RWPE1 (cell line): ENCODE measurements around the gene ABLIM2.
A peak's percentile ranks its signal among the peaks of the same experiment; 100 is the strongest.

ENCODE experiments used
- CTCF ChIA-PET: fragments of 350-600 bp; sonication (Branson Sonifier 250); formaldehyde crosslinking; extraction: SDS; loops from one replicate; lab custom pipeline; 2021; lab: Yijun Ruan, JAX
- POLR2A ChIA-PET: fragments of 400-600 bp; formaldehyde crosslinking; extraction: SDS; loops from one replicate; lab custom pipeline; 2020; ENCODE audit warnings: antibody characterized with exemption; ENCODE audit not compliant: low non-redundant PET; lab: Yijun Ruan, JAX
- DNase-seq: peaks from one replicate; pipeline ENCODE4 v3.0.0; 2012; ENCODE audit warnings: low spot score
- H3K27ac ChIP-seq: fragments of 450-650 bp; 2 replicates; pipeline ENCODE4 v1.5.1; 2017
- CTCF ChIP-seq: fragments of 450-650 bp; conservative IDR thresholded peaks from 2 replicates; pipeline ENCODE4 v1.5.1; 2017; ENCODE audit warnings: low read depth, mild to moderate bottlenecking

ABLIM2 gene

GRCh38 chr4:7978489-7978888, 180.1 kb downstream of the ABLIM2 start:
- DNase-seq, result peak; percentile 72
- TF ChIP-seq CTCF, result no peak
- ChIA-PET POLR2A (no interaction called here), CTCF (interaction anchor here (0.5 to 0.9 kb wide), 3 partner anchors 13 to 208 kb away, joined by 3 to 6 read pairs (median 3); no protein-coding TSS in a partner anchor)
- H3K27ac ChIP-seq, result peak overlapping the region; percentile 94

DNA sequence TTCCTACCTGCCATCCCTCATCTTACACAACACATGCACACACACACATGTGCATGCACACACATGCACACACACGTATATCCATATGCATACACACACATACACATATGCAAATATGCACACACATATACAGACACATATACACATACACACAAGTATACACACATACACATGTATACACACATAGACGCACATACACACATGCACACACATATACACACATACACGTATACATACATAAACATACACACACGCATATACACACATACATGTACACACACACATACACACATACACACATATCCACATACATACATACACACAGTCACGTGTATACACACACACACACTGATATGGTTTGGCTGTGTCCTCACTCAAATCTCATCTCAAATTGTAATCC, 182.0 kb downstream of the ABLIM2 start:
- H3K27ac ChIP-seq, result peak overlapping the region; percentile 39
- no peak for TF ChIP-seq CTCF
- no peak for DNase-seq
- POLR2A ChIA-PET, result no interaction called here
- CTCF ChIA-PET, result no interaction called here

- peak overlapping the region; percentile 39 for H3K27ac ChIP-seq
- CTCF ChIA-PET, result interaction anchor here (0.7 to 1.0 kb wide), 2 partner anchors 140 to 172 kb away, joined by 3 to 5 read pairs; no protein-coding TSS in a partner anchor
- POLR2A ChIA-PET, result no interaction called here
- no peak for TF ChIP-seq CTCF
- DNase-seq, result no peak
These were observed 182.6 kb downstream of the ABLIM2 start for GRCh38 chr4:7976025-7976424.

DNA sequence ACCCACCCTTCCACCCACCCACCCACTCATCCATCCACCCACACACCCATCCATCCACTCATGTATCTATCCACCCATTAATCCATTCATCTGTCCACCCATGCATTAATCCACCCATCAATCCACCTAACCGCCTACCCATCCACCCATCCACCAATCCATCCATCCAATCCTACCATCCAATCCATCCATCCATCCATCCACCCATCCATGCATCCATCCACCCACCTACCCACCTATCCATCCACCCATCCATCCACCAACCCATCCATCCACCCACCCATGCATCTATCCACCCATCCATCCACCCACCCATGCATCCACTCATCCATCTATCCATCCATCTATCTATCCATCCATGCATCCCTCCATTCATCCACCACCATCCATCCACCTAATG, 184.2 kb downstream of the ABLIM2 start:
- TF ChIP-seq CTCF, result no peak
- CTCF ChIA-PET, result no interaction called here
- POLR2A ChIA-PET, result no interaction called here
- DNase-seq, result no peak
- no peak overlapping the region for H3K27ac ChIP-seq

DNA sequence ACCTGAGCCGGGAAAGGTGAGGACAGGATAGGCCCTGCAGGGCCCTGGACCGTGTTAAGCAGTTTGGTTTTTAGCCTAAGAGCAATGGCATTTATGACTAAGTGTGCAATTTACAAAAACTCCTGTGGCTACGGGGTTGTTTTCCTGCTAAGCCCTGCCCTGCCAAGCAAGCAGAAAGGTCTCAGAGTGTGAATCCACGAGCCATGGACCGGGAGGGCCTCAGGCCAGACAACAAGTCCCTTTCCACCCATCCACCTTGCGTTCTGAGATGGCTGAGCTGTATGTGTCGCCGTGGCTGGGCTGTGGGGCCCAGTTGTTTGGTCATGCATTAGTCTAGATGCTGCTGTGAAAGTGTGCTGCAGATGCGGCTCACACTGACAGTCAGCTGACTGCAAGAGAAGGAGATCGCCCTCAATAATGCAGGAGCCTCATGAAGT, 185.1 kb downstream of the ABLIM2 start:
- POLR2A ChIA-PET, result interaction anchor here (0.6 kb wide), 1 partner anchor 17 kb away, joined by 3 read pairs; no protein-coding TSS in a partner anchor
- peak; percentile 51 for DNase-seq
- TF ChIP-seq CTCF, result no peak
- H3K27ac ChIP-seq, result peak overlapping the region; percentile 80
- CTCF ChIA-PET, result no interaction called here

GRCh38 chr4:7971881-7972500, 186.6 kb downstream of the ABLIM2 start:
- ChIA-PET CTCF (no interaction called here), POLR2A (no interaction called here)
- peak overlapping the region; percentile 80 for H3K27ac ChIP-seq
- DNase-seq, result no peak
- TF ChIP-seq CTCF, result no peak
